Stimulated activated CD4-positive, alpha-beta T cell treated with anti-CD3 and anti-CD28 coated beads, Interleukin-4, amount 100 ng/mL, for 4 hours (primary cell): ENCODE measurements around the gene KCNMA1.
A peak's percentile ranks its signal among the peaks of the same experiment; 100 is the strongest.

Experiments
- DNase-seq, 2 experiments: peaks; one replicate each; pipeline ENCODE4 v3.0.0-alpha.2; 2020

KCNMA1 gene

GRCh38 chr10:77191324-77192049, 446.1 kb downstream of the KCNMA1 start:
- no peak for DNase-seq

DNA sequence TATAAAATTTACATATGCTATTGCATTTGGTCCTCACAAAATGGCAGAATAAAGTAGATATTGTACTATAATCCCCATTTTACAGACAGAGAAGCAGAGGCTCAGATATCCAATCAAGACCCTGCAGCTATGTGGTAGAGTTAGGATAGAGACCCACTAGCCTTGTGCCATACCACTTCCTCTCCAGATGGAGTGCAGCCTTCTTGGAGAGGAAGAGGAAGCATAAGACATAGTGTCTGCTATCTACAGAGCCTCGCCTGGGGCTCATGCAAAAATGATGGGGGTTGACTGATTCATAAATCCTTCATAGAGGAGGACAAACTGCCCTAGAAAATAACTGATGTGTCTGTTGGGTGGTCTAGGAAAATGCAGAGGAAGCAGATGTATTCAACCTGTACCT, 447.3 kb downstream of the KCNMA1 start:
- DNase-seq, result no peak

DNA sequence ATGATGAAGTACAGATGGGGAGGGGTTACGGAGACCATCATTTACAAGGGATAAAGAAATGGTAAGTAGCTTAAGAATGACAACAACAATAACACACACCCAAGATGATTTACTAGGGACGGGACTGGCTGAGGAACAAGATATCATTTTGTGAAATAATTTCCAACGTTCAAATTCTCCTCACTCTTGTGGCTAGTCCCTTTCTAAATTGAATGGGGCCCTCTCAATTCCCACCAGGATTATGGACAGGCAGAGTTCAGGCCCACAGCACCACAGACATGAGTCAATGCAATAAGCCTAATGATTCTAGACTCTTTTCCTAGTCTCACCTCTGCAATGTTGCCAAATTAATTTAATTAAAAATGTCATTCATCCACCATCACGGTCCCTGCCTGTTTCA, 448.1 kb downstream of the KCNMA1 start:
- DNase-seq, result no peak

DNA sequence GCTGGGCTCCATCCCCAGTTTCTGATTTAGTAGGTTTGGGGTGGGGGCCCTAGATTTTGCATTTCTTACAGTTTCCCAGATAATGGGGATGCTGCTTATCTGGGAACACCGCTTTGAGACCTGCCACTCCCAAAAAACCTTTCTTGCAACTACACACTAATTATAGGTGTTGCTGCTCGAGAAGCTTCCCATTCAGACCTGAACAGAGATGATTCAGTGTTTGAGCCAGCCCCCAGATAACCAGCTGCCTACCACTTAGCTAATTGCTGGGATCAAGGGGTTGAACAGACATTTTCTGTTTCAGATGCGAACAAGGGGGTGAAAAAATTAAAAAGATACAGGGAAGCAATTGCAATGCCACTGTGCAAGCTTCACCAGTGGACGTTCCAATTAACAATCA, 448.5 kb downstream of the KCNMA1 start:
- no peak for DNase-seq

DNA sequence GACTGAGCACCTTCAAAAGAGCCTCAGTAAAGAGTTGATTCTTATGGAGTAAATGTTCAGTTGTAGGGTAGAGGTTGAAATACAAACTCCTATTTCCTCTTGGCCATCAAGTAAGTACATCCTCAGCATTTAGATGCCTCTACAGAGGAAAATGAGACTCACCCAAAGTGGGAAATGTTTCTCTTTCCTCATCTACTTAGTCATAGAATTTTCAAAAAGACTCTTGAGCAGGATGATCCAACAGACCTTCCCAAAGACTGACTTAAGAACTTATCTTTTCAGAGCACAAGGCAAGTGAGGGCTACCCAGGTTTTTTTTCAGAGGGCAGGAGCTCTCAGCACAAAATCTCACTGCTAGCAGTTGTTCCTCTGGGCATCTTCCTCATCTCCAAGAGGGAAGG, 449.1 kb downstream of the KCNMA1 start:
- DNase-seq, result no peak

DNA sequence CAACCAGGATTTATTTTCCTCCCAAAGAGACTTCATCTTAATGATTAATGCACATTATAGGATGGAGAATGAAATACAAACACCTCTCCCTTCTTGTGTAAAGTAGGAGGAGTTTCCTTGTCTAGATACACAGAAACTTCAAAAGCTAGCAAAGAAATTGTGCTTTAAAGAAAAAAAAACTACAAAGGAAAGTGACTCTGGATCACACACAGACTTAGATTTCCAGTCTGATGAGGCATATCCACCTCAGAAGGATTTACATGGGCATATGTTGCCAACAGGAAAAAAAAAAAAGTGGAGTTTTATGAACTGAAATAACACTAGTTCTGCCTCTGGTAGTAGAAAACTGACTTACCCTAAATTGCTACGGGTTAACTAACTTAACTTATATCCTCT, 449.6 kb downstream of the KCNMA1 start:
- no peak for DNase-seq

DNA sequence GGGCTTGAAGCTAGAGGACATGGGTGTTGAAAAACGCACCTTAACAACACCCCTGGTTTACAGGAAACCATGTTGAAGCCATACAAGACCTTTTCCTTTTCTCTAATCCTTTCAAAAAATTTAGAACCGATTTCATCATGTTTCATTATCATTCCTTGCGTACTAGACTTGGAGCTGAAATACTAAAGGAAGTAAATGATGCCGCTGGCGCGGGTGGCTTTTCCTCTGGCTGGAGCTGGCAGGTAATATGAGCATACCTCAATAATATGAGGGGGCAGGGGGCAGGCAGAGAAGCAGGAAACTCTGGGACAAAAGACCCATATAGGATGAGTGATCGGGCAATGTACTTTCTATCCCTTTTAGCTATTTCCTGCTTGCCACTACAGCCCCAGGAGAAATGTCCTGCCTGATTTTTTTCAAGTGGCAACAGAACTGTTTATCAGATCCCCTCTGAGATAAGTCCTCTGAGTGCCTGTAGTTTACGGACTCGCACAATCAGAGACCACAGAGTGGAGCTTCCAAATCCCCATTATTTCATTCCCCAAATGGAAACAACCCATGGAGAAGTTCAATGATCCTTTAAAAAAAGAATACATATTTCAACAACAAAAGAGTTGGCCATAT, 450.1 kb downstream of the KCNMA1 start:
- no peak for DNase-seq

DNA sequence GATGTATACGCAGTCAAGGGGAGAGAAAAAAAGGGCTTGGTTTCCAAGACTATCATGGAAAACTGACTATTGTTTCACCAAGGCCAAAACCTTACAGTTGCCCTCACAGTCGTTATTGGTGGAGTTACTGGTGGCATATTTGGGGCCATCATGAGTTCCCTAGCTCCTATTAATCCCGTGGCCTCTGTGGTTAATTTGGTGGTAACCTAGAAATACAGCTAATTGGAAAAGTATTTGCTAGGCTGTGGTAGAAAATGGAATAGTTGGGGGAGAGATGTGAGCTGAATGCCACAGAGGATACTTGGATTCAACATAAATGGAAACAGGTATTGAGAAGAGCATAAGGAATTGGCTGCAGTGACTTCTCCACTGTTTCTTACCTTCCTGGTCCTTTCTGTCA, 450.7 kb downstream of the KCNMA1 start:
- no peak for DNase-seq

- no peak for DNase-seq
These were observed 451.9 kb downstream of the KCNMA1 start for GRCh38 chr10:77185696-77186095.

DNA sequence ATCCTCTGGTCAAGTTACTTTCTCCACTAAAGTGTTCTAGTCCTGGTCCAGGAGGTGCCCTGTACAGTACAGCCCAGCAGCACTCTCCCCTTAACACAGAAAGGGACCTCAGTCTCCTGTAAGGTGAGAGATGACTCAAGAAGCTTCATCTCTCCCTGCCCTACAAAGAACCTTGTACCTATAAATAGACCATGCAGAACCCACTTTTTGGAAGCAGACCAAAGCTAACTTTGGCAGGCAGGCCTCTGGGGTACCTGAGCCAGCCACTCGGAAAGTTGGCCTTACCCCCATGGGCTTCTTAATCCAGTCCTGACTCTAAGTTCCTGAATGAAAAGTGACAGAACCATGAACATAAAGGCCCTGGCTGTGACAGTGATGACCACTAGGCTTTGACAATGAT, 454.8 kb downstream of the KCNMA1 start:
- no peak for DNase-seq

DNA sequence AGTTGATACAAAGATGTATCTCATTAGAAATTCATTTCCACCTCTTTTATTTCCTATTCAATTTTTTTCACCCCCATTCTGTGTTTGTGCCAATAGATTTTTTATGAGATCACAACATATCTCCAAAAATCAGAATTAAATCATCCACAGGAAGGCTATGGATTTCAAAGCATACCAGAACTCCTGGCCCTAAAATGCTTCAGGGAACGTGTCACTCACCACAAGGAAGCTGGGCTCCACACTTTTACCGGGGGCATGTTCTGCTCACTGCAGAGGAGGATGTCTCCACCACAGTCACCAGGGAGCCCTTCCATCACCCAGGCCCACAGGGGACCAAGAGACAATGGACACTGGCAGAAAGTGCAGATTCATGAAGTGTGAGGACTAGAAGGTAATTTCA, 456.8 kb downstream of the KCNMA1 start:
- DNase-seq, result no peak

DNA sequence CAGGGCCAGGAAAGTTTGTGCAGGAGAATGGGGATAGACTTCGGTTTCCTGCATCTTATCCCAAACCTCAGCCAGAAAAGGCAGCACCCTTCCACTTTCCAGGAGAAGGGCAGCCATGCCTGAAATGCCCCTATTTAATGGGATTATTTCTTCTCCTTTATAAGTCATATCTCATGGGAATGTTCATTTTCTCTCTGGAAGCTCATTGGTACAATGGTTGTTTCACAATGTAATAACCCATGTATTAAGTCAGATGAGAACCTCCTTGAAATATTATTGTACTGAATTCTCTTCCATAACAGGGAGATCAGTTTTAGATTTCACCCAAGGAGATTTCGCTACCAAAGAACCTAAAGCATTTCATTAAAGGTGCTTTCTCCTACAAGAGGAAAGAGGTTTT, 457.5 kb downstream of the KCNMA1 start:
- no peak for DNase-seq

DNA sequence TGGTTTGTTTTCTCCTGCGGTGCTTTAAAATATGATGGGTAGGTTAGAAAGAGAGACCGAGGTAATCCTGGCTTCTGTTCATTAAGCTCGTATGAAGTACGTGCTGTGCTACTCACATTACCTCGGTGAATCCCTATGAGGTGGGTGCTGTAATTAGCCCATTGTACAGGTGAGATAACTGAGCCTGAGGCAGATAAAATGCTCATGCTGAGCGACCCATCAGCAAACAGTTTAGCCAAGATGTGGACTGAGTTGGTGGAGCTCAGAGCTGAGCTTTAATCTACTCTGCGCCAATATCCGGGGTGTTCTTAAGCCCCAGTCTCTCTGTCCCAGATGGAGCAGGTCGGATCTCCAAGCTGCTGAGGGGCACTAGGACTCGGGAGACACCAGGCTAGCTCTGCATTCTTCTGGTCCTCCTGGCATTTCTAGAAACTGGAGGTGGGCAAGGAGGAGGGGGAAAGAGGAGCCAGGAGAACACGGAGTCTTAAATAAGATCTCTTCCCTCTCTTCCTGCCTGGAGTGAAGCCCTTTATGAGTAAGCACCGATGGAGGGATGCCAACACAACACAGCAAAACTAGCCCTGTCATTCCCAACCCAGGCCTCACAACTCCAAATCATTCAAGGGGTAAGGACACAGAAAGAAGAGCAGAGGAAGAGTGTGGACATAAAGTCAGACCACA, 458.5 kb downstream of the KCNMA1 start:
- DNase-seq, result no peak

GRCh38 chr10:77177589-77177988, 460.0 kb downstream of the KCNMA1 start:
- DNase-seq, result no peak

- DNase-seq, result no peak
These were observed 460.4 kb downstream of the KCNMA1 start for GRCh38 chr10:77177161-77177560.

- DNase-seq, result no peak
These were observed 461.4 kb downstream of the KCNMA1 start for GRCh38 chr10:77176232-77176631.

DNA sequence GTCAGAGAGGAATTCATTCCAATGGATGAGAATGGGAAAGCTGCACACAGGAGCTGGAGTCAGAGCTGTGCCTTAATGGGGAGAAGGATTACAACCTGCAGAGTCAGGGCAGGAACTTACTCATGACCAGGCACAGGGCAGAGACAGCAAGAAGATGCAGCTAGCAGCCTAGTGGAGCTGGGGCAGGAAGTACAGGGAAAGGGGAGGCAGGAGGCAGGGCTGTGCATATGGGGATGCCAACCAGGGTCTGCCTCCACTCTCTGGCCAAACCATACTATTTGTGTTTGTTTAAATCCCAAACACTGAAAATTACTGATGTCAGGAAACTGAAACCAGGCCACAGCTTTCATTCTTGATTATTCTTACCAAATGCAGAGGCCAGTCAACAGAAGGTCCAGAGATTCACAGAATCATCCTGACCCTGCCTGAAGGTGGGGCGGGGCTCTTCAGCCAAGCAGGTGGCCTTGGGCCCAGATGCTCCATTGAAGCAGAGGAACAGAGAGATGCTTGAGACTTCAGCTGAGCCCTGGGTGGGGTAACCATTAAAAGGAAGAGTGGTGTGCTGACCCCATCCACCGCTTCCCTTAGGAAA, 461.9 kb downstream of the KCNMA1 start:
- no peak for DNase-seq

DNA sequence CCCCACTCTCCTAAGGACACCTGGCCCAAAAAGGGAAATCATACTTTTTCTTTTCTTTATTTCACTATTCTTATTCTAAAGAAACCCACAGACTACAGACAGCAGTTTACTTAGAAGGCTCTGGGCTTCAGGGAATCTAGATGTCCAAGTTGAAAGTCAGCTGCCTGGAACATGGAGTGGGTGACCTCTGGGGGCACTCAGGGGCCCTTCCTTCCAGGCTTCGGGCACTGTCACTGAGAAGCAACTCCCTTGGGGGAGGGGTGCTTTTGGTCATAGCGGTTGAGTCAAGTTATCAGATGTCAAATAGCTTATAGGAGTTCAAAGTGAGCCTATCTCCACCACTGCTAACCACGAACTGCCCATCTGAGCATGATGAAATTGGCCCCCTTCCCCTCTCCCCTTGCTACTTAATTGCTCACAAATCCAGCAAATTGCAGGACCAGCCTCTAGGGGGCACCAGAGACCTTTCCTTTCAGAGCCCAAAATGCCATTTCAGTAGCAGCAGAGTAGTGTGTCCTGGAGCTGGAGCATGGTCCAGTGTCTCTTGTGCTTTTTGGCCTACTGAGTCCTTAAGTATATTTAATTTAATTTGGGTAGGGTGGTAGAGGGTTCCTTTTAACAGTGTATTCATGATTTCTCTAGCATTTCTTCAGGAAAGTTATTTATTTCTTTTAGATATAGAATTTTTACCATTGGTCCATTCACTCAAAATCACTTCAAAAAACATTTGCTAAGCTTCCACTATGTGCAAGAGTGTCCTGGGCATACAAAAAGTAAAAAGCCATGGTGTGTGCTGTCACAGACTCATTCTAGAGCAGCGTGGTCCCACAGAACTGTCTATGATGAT, 463.8 kb downstream of the KCNMA1 start:
- peak; percentile 30 to 53 for DNase-seq

DNA sequence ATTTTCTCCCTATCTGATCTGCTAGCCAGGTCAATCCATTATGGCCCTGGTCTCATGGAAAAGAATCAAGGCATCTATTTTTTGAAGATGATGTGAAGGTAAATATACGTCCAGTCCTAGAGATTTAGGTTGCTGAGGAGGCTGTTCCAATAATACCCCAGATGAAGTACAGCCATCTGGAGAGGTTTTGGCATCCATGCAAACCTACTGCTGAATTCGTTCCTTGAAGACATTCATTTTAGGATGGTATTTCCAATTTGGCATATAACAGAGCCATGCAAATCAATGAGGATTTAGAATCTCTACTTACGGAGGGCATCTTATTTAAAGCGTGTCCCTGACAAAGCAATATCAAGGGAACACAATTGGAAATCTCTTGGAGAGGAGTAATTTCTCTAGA, 465.5 kb downstream of the KCNMA1 start:
- DNase-seq, result no peak

DNA sequence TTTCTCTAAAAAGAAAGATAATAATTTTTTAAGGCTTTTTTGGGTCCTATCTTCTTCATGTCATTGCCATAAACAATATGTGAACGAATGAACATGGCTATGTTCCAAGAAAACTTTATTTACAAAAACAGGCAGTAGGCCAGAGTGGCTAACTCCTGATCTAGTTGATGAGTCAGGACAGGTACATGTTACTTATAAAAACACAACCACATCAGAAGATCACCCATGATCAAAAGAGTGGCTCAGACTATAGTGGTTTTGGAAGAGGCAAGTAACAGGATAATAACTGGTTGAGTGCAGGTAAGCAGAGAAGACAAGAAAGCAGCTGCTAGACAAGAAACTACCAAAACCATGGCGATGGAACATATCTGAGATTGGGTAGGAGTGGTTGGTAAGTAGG, 468.7 kb downstream of the KCNMA1 start:
- DNase-seq, result no peak

DNA sequence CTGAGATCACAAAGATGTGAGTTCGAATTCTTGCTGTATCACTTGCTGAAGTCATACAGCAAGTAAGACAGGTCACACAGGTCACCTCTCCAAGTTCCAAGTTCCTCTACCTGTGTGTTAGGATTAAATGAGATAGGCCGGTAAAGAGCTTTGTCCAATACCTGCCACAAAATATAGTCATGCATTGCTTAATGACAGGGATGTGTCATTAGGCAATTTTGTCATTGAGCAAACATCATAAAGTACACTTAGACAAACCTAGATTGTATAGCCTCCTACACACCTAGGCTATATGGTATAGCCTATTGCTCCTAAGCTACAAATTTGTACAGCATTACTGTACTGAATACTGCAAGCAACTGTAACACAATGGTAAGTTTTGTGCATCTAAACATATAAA, 469.4 kb downstream of the KCNMA1 start:
- DNase-seq, result no peak

GRCh38 chr10:77165445-77166208, 472.0 kb downstream of the KCNMA1 start:
- peak; percentile 2 to 12 for DNase-seq
